GM18909 (cell line): Measurements from ENCODE around the gene CACNA1F.

Source experiments
- ATAC-seq: cut with Tn5 transposase; IDR thresholded peaks from one replicate; pipeline ENCODE4 v1.9.1; 2021; ENCODE audit warnings: mild to moderate bottlenecking; ENCODE audit not compliant: unreplicated experiment, poor library complexity

CACNA1F gene

GRCh38 chrX:49202022-49202421, 31.1 kb downstream of the CACNA1F start:
- no peak for ATAC-seq

- ATAC-seq = peak; percentile 93
Measured at GRCh38 chrX:49199906-49200771, 33.0 kb downstream of the CACNA1F start, which contains the start of gene SYP. Gene SYP (minus strand): TSS chrX:49200193. CDS start chrX:49200186, 7 bp downstream.

GRCh38 chrX:49199315-49199595, 33.9 kb downstream of the CACNA1F start:
- ATAC-seq = no peak

GRCh38 chrX:49198540-49199314, 34.4 kb downstream of the CACNA1F start:
- no peak for ATAC-seq

- ATAC-seq = no peak
Measured at GRCh38 chrX:49197543-49198087, 35.5 kb downstream of the CACNA1F start.

- ATAC-seq = no peak
Measured at GRCh38 chrX:49193542-49193964, 39.6 kb downstream of the CACNA1F start.

GRCh38 chrX:49192722-49193328, 40.3 kb downstream of the CACNA1F start:
- ATAC-seq = no peak

GRCh38 chrX:49191574-49192011, 41.5 kb downstream of the CACNA1F start:
- peak; percentile 16 for ATAC-seq

GRCh38 chrX:49190821-49191573, 42.1 kb downstream of the CACNA1F start:
- ATAC-seq = peak; percentile 90

- ATAC-seq = no peak
Measured at GRCh38 chrX:49189606-49190005, 43.5 kb downstream of the CACNA1F start.

- ATAC-seq = no peak
Measured at GRCh38 chrX:49188468-49189076, 44.6 kb downstream of the CACNA1F start.

- ATAC-seq = no peak
Measured at GRCh38 chrX:49187526-49187925, 45.6 kb downstream of the CACNA1F start.

- ATAC-seq = no peak
Measured at GRCh38 chrX:49187028-49187394, 46.1 kb downstream of the CACNA1F start.

GRCh38 chrX:49186125-49187027, 46.8 kb downstream of the CACNA1F start, which contains the start of gene PRICKLE3:
Gene PRICKLE3 (minus strand): TSS chrX:49186373. CDS start chrX:49186297, 76 bp downstream.
- ATAC-seq = peak; percentile 28

- ATAC-seq = no peak
Measured at GRCh38 chrX:49184294-49185281, 48.6 kb downstream of the CACNA1F start.

GRCh38 chrX:49183701-49184281, 49.3 kb downstream of the CACNA1F start:
- no peak for ATAC-seq

- ATAC-seq = no peak
Measured at GRCh38 chrX:49179358-49179757, 53.8 kb downstream of the CACNA1F start.
